Neural progenitor cell (in vitro differentiated cells): ENCODE measurements around the gene CUL1.

Experiments
- CTCF ChIP-seq: fragments of 200-600 bp; sonication (generic); IDR thresholded peaks from 2 replicates; pipeline ENCODE4 v1.5.1; 2017; ENCODE audit warnings: antibody characterized with exemption, mild to moderate bottlenecking
- EZH2 ChIP-seq: fragments of 200-600 bp; sonication (generic); IDR thresholded peaks from 2 replicates; pipeline ENCODE4 v1.6.1; 2017; ENCODE audit warnings: antibody characterized with exemption, mild to moderate bottlenecking, moderate library complexity

GRCh38 chr7:148802101-148802493, 103.4 kb downstream of the CUL1 start:
- no peak for TF ChIP-seq CTCF
- no peak for TF ChIP-seq EZH2
